Sigmoid colon (tissue), 7 donors: ENCODE data around the gene CDH22. TPM values are rescaled to one million over a fixed set of nuclear protein-coding genes. Genes with fewer than 3 reads are reported as not detected.

ENCODE experiments used
- DNase-seq: peaks from one replicate; pipeline ENCODE4 v3.0.0-alpha.2; 2019
- H3K27ac ChIP-seq, 4 donors: fragments of 200-600 bp; sonication (generic); one replicate each; pipeline ENCODE4 v1.5.1; 2016 to 2019; ENCODE audit warnings: mild to moderate bottlenecking in 1 of 4
- H3K27me3 ChIP-seq, 3 donors: fragments of 200-600 bp; sonication (generic); one replicate each; pipeline ENCODE4 v1.5.1; 2019; ENCODE audit warnings: mild to moderate bottlenecking in 1 of 3
- H3K36me3 ChIP-seq, 4 donors: fragments of 200-600 bp; sonication (generic); one replicate each; pipeline ENCODE4 v1.5.1; 2016 to 2019
- H3K4me1 ChIP-seq, 4 donors: fragments of 200-600 bp; sonication (generic); one replicate each; pipeline ENCODE4 v1.5.1; 2017 to 2019
- H3K4me3 ChIP-seq, 4 donors: fragments of 200-600 bp; sonication (generic); one replicate each; pipeline ENCODE4 v1.5.1; 2017 to 2019; ENCODE audit warnings: mild to moderate bottlenecking in 2 of 4, moderate library complexity in 1 of 4
- H3K9me3 ChIP-seq, 4 donors: fragments of 200-600 bp in 3 of 4; sonication (generic) in 3 of 4; one replicate each; pipeline versions ENCODE4 v1.5.1 to v1.6.1; 2013 to 2019
- EP300 ChIP-seq, 4 donors: sonication (generic); formaldehyde crosslinking; IDR thresholded peaks; one replicate each; pipeline ENCODE4 v1.6.1; 2017; ENCODE audit warnings: antibody characterized with exemption in 4 of 4
- POLR2A ChIP-seq, 2 donors: fragments of 450-650 bp; IDR thresholded peaks; one replicate each; pipeline ENCODE4 v1.6.1; 2016; ENCODE audit warnings: antibody characterized with exemption in 2 of 2, mild to moderate bottlenecking in 2 of 2, moderate library complexity in 2 of 2
- POLR2AphosphoS5 ChIP-seq, 4 donors: sonication (generic); formaldehyde crosslinking; IDR thresholded peaks; one replicate each; pipeline ENCODE4 v1.6.1; 2017; ENCODE audit warnings: antibody characterized with exemption in 4 of 4
- WGBS, 2 donors: extraction: QIAGEN DNeasy Blood & Tissue Kit; methylation state at CpG; one replicate each; pipeline ENCODE4 v1.1.7; 2013; 5-methylcytosine and 5-hydroxymethylcytosine counted together
- intact Hi-C: fragments of 100-400 bp; cut with DNase I; formaldehyde crosslinking; loops from one replicate; pipeline ENCODE4 v1.15.1; 2023
- polyA plus RNA-seq, 3 donors: library from polyadenylated mRNA; stranded (reverse); fragments of 200-250 nt; gene quantifications; one replicate each; pipeline ENCODE4 v1.2.3, GENCODE V29; 2013
- total RNA-seq, 4 donors: library from RNA; depleted of rRNA; stranded (reverse); fragments of >200 nt; gene quantifications; one replicate each; pipeline ENCODE4 v1.1.0, GENCODE V29; 2016
- TF ChIP-seq, protein P1 (sequence below), 4 experiments: fragments of 450-650 bp in 3 of 4; fragments of 200-600 bp in 1 of 4; IDR thresholded peaks; one replicate each; pipeline ENCODE4 v1.5.1; 2016 to 2019; ENCODE audit warnings: antibody characterized with exemption in 4 of 4, mild to moderate bottlenecking in 3 of 4, moderate library complexity in 2 of 4
- donor health status: healthy with polysubstance abuse.
- donor health status: Bipolar disorder and iron deficiency.
- donor health status: healthy.

The CDH22 gene
- total and polyA plus RNA-seq, 7 donors, result 0.06 to 0.55 (median 0.41) TPM; not detected in 4

- Histone ChIP-seq H3K27me3 (peaks cover 12 to 68% (median 36%) of the 10 kb centered on the region in 3 donors), H3K4me1 (peaks cover 0 to 3% (median under 1%) of the 10 kb centered on the region in 4 donors), H3K4me3 (no peak overlapping the region), H3K36me3 (no peaks in the 10 kb centered on the region), H3K9me3 (no peaks in the 10 kb centered on the region), H3K27ac (no peak overlapping the region)
- intact Hi-C loops, result no loop called here
- TF ChIP-seq POLR2AphosphoS5 (IDR thresholded peaks at IDR 0.05) (no peak), EP300 (IDR thresholded peaks at IDR 0.05) (no peak), POLR2A (IDR thresholded peaks at IDR 0.05) (no peak)
- TF ChIP-seq, protein P1, sequence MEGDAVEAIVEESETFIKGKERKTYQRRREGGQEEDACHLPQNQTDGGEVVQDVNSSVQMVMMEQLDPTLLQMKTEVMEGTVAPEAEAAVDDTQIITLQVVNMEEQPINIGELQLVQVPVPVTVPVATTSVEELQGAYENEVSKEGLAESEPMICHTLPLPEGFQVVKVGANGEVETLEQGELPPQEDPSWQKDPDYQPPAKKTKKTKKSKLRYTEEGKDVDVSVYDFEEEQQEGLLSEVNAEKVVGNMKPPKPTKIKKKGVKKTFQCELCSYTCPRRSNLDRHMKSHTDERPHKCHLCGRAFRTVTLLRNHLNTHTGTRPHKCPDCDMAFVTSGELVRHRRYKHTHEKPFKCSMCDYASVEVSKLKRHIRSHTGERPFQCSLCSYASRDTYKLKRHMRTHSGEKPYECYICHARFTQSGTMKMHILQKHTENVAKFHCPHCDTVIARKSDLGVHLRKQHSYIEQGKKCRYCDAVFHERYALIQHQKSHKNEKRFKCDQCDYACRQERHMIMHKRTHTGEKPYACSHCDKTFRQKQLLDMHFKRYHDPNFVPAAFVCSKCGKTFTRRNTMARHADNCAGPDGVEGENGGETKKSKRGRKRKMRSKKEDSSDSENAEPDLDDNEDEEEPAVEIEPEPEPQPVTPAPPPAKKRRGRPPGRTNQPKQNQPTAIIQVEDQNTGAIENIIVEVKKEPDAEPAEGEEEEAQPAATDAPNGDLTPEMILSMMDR (IDR thresholded peaks at IDR 0.05), result no peak
- 26 to 65% methylated on average over 7 of the region's 7 CpGs for WGBS, 2 donors
- no peak for DNase-seq
These were observed 9.4 kb upstream of the CDH22 start for GRCh38 chr20:46317685-46318177.

GRCh38 chr20:46316984-46317684, 8.8 kb upstream of the CDH22 start:
- 40 to 42% methylated on average over 24 of the region's 24 CpGs for WGBS, 2 donors
- intact Hi-C loops, result no loop called here
- H3K27me3 ChIP-seq, result peaks cover 16 to 72% (median 42%) of the 10 kb centered on the region in 3 donors
- H3K9me3 ChIP-seq, result no peaks in the 10 kb centered on the region
- no peak for TF ChIP-seq POLR2AphosphoS5 (IDR thresholded peaks at IDR 0.05)
- TF ChIP-seq EP300 (IDR thresholded peaks at IDR 0.05), result no peak
- TF ChIP-seq, protein P1 (IDR thresholded peaks at IDR 0.05), result no peak
- TF ChIP-seq POLR2A (IDR thresholded peaks at IDR 0.05), result no peak
- peaks cover 0 to 9% (median 6%) of the 10 kb centered on the region in 4 donors for H3K4me1 ChIP-seq
- H3K36me3 ChIP-seq, result no peaks in the 10 kb centered on the region
- no peak for DNase-seq
- H3K4me3 ChIP-seq, result no peak overlapping the region
- H3K27ac ChIP-seq, result no peak overlapping the region

- TF ChIP-seq, protein P1 (IDR thresholded peaks at IDR 0.05), result no peak
- TF ChIP-seq POLR2AphosphoS5 (IDR thresholded peaks at IDR 0.05) (no peak), POLR2A (IDR thresholded peaks at IDR 0.05) (no peak), EP300 (IDR thresholded peaks at IDR 0.05) (no peak)
- Histone ChIP-seq H3K4me3 (no peak overlapping the region), H3K27ac (no peak overlapping the region), H3K27me3 (peaks cover 21 to 86% (median 58%) of the 10 kb centered on the region in 3 donors), H3K36me3 (no peaks in the 10 kb centered on the region), H3K9me3 (no peaks in the 10 kb centered on the region), H3K4me1 (peaks cover 0 to 9% (median 8%) of the 10 kb centered on the region in 4 donors)
- intact Hi-C loops, result no loop called here
- DNase-seq, result no peak
- 70 to 77% methylated on average over 6 of the region's 6 CpGs for WGBS, 2 donors
These were observed 7.0 kb upstream of the CDH22 start for GRCh38 chr20:46315311-46315710.

DNA sequence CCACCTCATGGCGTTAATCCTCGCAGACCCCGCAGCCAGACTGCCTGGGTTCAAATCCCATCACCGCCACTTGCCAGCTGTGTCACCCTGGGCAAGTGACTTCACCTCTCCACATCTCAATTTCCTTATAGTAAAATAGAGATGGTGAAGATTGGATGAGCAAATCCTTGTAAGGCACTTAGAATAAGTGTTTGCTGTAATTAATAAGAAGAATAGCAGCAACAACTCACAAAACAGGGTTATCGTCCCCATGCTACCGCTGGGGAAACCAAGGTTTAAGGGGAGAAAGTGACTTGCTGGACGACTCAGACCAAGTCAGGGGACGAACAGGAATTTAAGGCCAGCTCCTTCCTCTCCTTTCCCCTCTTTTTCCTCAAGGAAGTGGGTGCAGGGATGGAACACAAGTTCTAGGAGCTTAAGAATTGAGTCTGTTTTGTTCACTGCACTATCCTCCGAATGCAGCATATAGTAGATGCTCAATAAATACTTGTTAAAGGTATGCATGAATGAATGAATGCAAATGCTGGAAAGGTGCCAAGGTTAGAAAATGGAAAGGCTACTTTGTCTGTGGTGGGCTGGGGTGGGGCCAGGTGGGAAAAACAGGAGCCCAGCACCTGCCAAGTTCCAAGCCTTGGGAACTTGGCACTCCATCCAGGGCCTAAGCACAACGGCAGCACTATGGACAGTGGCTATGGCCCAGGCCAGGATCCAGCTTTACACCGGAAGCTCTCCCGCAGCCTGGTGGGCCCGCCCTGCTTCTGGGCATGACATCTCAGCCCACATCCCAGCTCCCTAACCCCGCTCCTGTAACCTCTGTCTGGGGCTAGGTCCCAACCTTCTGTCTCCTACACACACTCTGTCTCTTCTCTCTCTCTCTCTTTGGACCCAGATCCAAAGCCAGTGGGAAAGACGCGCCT, 4.9 kb upstream of the CDH22 start:
- Histone ChIP-seq H3K27me3 (peaks cover 29 to 100% (median 77%) of the 10 kb centered on the region in 3 donors), H3K4me1 (peaks cover 0 to 16% (median 12%) of the 10 kb centered on the region in 4 donors), H3K27ac (no peak overlapping the region), H3K4me3 (no peak overlapping the region), H3K9me3 (no peaks in the 10 kb centered on the region), H3K36me3 (no peaks in the 10 kb centered on the region)
- WGBS, 2 donors, result 52 to 57% methylated on average over 16 of the region's 16 CpGs
- intact Hi-C loops, result no loop called here
- no peak for TF ChIP-seq POLR2AphosphoS5 (IDR thresholded peaks at IDR 0.05)
- TF ChIP-seq, protein P1 (IDR thresholded peaks at IDR 0.05), result no peak
- no peak for TF ChIP-seq EP300 (IDR thresholded peaks at IDR 0.05)
- TF ChIP-seq POLR2A (IDR thresholded peaks at IDR 0.05), result no peak
- DNase-seq, result no peak
